ENCODE measurements around the gene CCDC71.

DNA sequence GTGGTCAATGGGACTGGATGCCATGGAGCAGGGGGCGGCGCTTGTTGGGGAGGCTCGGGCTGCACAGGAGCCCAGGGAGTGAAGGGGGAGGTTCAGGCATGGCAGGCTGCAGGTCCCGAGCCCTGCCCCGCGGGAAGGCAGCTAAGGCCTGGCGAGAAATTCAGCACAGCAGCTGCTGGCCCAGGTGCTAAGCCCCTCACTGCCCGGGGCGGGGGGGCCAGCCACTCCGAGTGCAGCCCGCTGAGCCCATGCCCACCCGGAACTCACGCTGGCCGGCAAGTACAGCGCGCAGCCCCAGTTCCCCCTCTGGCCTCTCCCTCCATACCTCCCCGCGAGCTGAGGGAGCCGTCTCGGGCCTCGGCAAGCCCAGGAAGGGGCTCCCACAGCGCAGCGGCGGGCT lies 16.6 kb upstream of the CCDC71 start:
- TF ChIP-seq, protein P1, sequence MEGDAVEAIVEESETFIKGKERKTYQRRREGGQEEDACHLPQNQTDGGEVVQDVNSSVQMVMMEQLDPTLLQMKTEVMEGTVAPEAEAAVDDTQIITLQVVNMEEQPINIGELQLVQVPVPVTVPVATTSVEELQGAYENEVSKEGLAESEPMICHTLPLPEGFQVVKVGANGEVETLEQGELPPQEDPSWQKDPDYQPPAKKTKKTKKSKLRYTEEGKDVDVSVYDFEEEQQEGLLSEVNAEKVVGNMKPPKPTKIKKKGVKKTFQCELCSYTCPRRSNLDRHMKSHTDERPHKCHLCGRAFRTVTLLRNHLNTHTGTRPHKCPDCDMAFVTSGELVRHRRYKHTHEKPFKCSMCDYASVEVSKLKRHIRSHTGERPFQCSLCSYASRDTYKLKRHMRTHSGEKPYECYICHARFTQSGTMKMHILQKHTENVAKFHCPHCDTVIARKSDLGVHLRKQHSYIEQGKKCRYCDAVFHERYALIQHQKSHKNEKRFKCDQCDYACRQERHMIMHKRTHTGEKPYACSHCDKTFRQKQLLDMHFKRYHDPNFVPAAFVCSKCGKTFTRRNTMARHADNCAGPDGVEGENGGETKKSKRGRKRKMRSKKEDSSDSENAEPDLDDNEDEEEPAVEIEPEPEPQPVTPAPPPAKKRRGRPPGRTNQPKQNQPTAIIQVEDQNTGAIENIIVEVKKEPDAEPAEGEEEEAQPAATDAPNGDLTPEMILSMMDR (conservative IDR thresholded peaks at IDR 0.05; ENCODE audit: low read length) = no peak
- TF ChIP-seq EZH2phosphoT487 (IDR thresholded peaks at IDR 0.05; ENCODE audit: borderline replicate concordance, low read depth, low read length) = no peak

Data from OCI-LY7 (cell line).